Vagina (tissue), 2 donors: ENCODE measurements around the gene PTPRG.

Source experiments
- POLR2A ChIP-seq, 2 donors: fragments of 450-650 bp; IDR thresholded peaks; one replicate each; pipeline ENCODE4 v1.6.1; 2017; ENCODE audit warnings: antibody characterized with exemption in 2 of 2, mild to moderate bottlenecking in 2 of 2, moderate library complexity in 2 of 2
- POLR2AphosphoS5 ChIP-seq, 2 donors: sonication (generic); formaldehyde crosslinking; IDR thresholded peaks; one replicate each; pipeline ENCODE4 v1.9.0; 2017; ENCODE audit warnings: antibody characterized with exemption in 2 of 2, mild to moderate bottlenecking in 2 of 2, low read depth in 1 of 2; ENCODE audit not compliant: insufficient read depth in 1 of 2
- TF ChIP-seq, protein P1 (sequence below), 3 experiments: fragments of 450-650 bp in 2 of 3; fragments of 200-600 bp in 1 of 3; sonication (generic) in 1 of 3; IDR thresholded peaks; one replicate each; pipeline ENCODE4 v1.5.1; 2017 to 2019; ENCODE audit warnings: antibody characterized with exemption in 3 of 3, mild to moderate bottlenecking in 2 of 3, moderate library complexity in 2 of 3

- TF ChIP-seq POLR2A (IDR thresholded peaks at IDR 0.05) (no peak), POLR2AphosphoS5 (IDR thresholded peaks at IDR 0.05; ENCODE audit: insufficient read depth in 1 of 2, low read depth in 1 of 2) (no peak)
- TF ChIP-seq, protein P1, sequence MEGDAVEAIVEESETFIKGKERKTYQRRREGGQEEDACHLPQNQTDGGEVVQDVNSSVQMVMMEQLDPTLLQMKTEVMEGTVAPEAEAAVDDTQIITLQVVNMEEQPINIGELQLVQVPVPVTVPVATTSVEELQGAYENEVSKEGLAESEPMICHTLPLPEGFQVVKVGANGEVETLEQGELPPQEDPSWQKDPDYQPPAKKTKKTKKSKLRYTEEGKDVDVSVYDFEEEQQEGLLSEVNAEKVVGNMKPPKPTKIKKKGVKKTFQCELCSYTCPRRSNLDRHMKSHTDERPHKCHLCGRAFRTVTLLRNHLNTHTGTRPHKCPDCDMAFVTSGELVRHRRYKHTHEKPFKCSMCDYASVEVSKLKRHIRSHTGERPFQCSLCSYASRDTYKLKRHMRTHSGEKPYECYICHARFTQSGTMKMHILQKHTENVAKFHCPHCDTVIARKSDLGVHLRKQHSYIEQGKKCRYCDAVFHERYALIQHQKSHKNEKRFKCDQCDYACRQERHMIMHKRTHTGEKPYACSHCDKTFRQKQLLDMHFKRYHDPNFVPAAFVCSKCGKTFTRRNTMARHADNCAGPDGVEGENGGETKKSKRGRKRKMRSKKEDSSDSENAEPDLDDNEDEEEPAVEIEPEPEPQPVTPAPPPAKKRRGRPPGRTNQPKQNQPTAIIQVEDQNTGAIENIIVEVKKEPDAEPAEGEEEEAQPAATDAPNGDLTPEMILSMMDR (IDR thresholded peaks at IDR 0.05): no peak
These were observed 338.5 kb downstream of the PTPRG start for GRCh38 chr3:61899700-61900462.
